Stomach smooth muscle (tissue), 2 donors: ENCODE measurements around the gene LETM1.

Source experiments
- H3K27ac ChIP-seq: one replicate; pipeline ENCODE4 v1.7.0; 2013; ENCODE audit warnings: mild to moderate bottlenecking, low read length, inconsistent platforms
- H3K27me3 ChIP-seq, 2 donors: one replicate each; pipeline ENCODE4 v1.7.0; 2013; ENCODE audit warnings: low read length in 2 of 2; ENCODE audit not compliant: insufficient read depth in 2 of 2, control insufficient read depth in 1 of 2
- H3K36me3 ChIP-seq, 2 donors: one replicate each; pipeline ENCODE4 v1.7.0; 2013; ENCODE audit warnings: low read length in 2 of 2; ENCODE audit not compliant: control insufficient read depth in 2 of 2, insufficient read depth in 2 of 2
- H3K4me1 ChIP-seq: one replicate; pipeline ENCODE4 v1.7.0; 2013; ENCODE audit warnings: low read length; ENCODE audit not compliant: control insufficient read depth, insufficient read depth
- H3K4me3 ChIP-seq, 2 donors: one replicate each; pipeline ENCODE4 v1.7.0; 2013; ENCODE audit warnings: low read length in 2 of 2
- H3K9ac ChIP-seq, 2 donors: one replicate each; pipeline ENCODE4 v1.7.0; 2013; ENCODE audit warnings: low read length in 2 of 2, mild to moderate bottlenecking in 1 of 2
- H3K9me3 ChIP-seq, 2 donors: one replicate each; pipeline ENCODE4 v1.7.0; 2013; ENCODE audit warnings: low read length in 2 of 2; ENCODE audit not compliant: control insufficient read depth in 2 of 2
- donor health status: healthy.
- donor health status: Pancreatic carcinoma.

The LETM1 gene

GRCh38 chr4:1799387-1800375 is 56.3 kb downstream of the LETM1 start:
- H3K27ac ChIP-seq = no peak overlapping the region
- no peak overlapping the region for H3K9ac ChIP-seq
- H3K9me3 ChIP-seq = no peaks in the 10 kb centered on the region
- H3K4me3 ChIP-seq = no peak overlapping the region
- peaks cover 3% of the 10 kb centered on the region for H3K4me1 ChIP-seq
- H3K27me3 ChIP-seq = peaks cover 21 to 33% of the 10 kb centered on the region in 2 donors
- H3K36me3 ChIP-seq = no peaks in the 10 kb centered on the region

- peaks cover 26 to 42% of the 10 kb centered on the region in 2 donors for H3K27me3 ChIP-seq
- no peaks in the 10 kb centered on the region for H3K36me3 ChIP-seq
- peaks cover 10% of the 10 kb centered on the region for H3K4me1 ChIP-seq
- no peak overlapping the region for H3K27ac ChIP-seq
- H3K4me3 ChIP-seq = no peak overlapping the region
- H3K9me3 ChIP-seq = no peaks in the 10 kb centered on the region
- no peak overlapping the region for H3K9ac ChIP-seq
Measured at GRCh38 chr4:1798580-1799386, 57.2 kb downstream of the LETM1 start.

- Histone ChIP-seq H3K9me3 (no peaks in the 10 kb centered on the region), H3K27ac (no peak overlapping the region), H3K9ac (no peak overlapping the region), H3K27me3 (peaks cover 26 to 42% of the 10 kb centered on the region in 2 donors), H3K4me3 (no peak overlapping the region), H3K36me3 (no peaks in the 10 kb centered on the region), H3K4me1 (peaks cover 13% of the 10 kb centered on the region)
Measured at GRCh38 chr4:1797861-1798579, 57.9 kb downstream of the LETM1 start.

GRCh38 chr4:1797298-1797860 is 58.6 kb downstream of the LETM1 start:
- no peak overlapping the region for H3K9ac ChIP-seq
- no peak overlapping the region for H3K4me3 ChIP-seq
- H3K9me3 ChIP-seq = no peaks in the 10 kb centered on the region
- H3K4me1 ChIP-seq = peaks cover 13% of the 10 kb centered on the region
- no peak overlapping the region for H3K27ac ChIP-seq
- H3K27me3 ChIP-seq = peaks cover 26 to 47% of the 10 kb centered on the region in 2 donors
- no peaks in the 10 kb centered on the region for H3K36me3 ChIP-seq

DNA sequence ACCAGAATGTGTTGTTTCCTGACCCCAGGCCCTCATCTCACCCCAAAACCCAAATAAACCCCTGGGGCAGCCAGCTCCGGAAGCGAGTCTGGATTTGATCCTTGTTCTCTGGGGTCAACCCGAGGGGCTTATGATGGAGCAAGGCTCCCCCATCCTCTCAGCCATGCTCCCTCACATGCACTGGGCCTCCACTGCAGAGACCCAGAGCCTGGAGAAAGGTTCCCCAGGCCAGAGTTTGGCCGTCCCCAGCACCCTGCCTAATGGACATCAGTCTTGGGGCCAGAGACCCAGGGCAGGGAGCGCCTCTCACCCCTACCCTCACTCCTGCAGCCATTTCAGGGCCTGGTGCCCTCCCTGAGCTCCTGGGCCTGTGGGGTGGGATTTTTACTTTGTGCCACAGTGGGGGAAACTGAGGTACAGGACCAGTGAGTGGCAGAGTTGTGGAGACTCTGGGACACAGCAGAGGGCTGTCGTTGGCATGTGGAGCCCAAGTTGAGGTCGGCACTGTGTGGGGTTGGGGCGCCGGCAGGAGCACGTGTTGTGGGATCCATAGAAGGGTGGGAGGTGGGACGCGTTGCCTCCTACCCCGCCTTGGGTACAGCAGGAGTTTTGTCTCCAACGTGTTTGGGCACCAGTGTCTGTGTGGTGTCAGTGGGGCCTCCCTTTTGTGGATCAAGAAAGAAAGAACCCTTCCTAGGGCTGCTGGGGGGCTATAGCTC is 59.3 kb downstream of the LETM1 start:
- Histone ChIP-seq H3K36me3 (no peaks in the 10 kb centered on the region), H3K9me3 (no peaks in the 10 kb centered on the region), H3K4me3 (no peak overlapping the region), H3K4me1 (peaks cover 13% of the 10 kb centered on the region), H3K9ac (no peak overlapping the region), H3K27me3 (peaks cover 26 to 53% of the 10 kb centered on the region in 2 donors), H3K27ac (no peak overlapping the region)

GRCh38 chr4:1795299-1796195 is 60.4 kb downstream of the LETM1 start:
- Histone ChIP-seq H3K4me3 (no peak overlapping the region), H3K4me1 (peaks cover 13% of the 10 kb centered on the region), H3K27me3 (peaks cover 26 to 53% of the 10 kb centered on the region in 2 donors), H3K27ac (no peak overlapping the region), H3K36me3 (no peaks in the 10 kb centered on the region), H3K9me3 (no peaks in the 10 kb centered on the region), H3K9ac (no peak overlapping the region)

DNA sequence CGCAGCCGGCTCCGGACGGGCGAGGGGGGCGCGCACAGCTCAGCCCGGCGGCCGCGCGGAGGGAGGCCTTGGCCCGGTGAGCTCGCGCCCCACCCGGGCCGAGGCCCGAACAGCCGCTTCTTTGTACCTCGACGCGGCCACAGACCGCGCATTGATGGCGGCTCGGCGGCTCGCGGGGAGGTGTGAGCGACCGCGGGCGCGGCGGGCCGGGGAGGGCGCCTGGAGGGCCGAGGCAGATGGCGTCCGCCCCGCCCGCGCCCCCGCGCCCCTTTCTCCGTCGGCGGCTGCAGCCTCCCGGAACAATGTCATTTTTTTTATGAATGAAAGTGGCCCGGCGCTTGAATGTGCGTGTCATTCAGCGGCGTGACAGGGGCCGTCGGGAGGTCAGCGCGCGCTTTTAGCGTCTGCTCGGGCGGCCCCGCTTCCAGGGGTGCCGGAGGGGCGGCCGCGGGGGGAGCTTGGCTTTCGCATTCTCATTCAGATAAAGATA is 61.1 kb downstream of the LETM1 start:
- Histone ChIP-seq H3K4me1 (peaks cover 13% of the 10 kb centered on the region), H3K9me3 (no peaks in the 10 kb centered on the region), H3K9ac (no peak overlapping the region), H3K4me3 (peak overlapping the region in 1 of 2 donors; percentile 54), H3K36me3 (no peaks in the 10 kb centered on the region), H3K27ac (no peak overlapping the region), H3K27me3 (peaks cover 26 to 53% of the 10 kb centered on the region in 2 donors)

DNA sequence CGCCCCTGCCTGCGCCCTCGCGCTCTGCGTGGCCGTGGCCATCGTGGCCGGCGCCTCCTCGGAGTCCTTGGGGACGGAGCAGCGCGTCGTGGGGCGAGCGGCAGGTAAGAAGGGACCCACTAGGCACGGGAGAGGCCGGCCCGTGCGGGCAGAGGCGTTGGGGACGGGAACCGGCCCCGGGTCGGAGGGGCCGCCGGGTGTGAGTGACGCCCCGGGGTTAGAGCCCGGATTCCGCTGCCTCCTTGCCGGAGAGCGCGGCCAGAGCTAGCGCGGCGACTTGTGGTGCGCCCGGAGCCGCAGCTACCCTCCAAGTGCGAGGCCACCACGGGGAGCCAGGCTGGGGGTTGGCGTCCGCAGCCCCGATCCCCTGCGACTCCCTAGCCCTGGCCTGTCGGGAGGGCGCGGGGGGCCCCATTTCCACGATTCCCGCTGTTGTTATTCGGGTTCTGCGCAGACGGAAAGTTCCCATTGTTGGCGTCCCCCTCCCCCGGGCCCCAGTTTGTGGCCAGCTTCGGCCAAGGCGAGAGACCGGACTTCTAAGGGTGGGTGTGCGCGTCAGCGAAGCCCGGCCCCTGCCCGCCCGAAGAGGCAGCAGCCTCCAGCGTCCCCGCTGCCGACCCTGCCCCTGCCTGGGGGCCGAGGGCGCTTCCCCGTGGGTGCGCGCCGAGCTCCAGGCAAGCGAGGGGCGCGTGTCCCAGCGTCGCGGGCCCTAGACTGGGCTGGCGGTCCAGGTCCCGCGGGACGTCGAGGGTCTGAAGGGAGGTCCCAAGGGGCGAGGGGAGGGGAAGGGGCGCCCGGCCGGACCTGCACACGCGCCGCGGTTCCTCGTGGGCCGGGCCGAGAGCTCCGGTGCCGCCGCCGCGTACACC is 61.8 kb downstream of the LETM1 start:
- no peak overlapping the region for H3K27ac ChIP-seq
- H3K27me3 ChIP-seq = peaks cover 26 to 53% of the 10 kb centered on the region in 2 donors
- no peak overlapping the region for H3K9ac ChIP-seq
- peak overlapping the region in 1 of 2 donors; percentile 54 for H3K4me3 ChIP-seq
- H3K9me3 ChIP-seq = no peaks in the 10 kb centered on the region
- no peaks in the 10 kb centered on the region for H3K36me3 ChIP-seq
- peaks cover 13% of the 10 kb centered on the region for H3K4me1 ChIP-seq
